HUES64 (cell line): ENCODE measurements around the gene HGD.
"Not testable (repeated sequence)": the region's sequence is repeated elsewhere in the genome, so short reads cannot be mapped to it uniquely, and the experiment has no call there.

ENCODE experiments used
- H3K27ac ChIP-seq: 2 replicates; pipeline ENCODE4 v1.7.0; 2013; ENCODE audit warnings: low read depth, low read length, inconsistent platforms
- H3K27me3 ChIP-seq: 2 replicates; pipeline ENCODE4 v1.6.1; 2013; ENCODE audit warnings: mild to moderate bottlenecking, low read length; ENCODE audit not compliant: insufficient read depth
- H3K36me3 ChIP-seq: 2 replicates; pipeline ENCODE4 v1.6.1; 2013; ENCODE audit warnings: mild to moderate bottlenecking, low read length; ENCODE audit not compliant: insufficient read depth
- H3K4me1 ChIP-seq: 2 replicates; pipeline ENCODE4 v1.6.1; 2013; ENCODE audit warnings: mild to moderate bottlenecking, low read length, moderate library complexity; ENCODE audit not compliant: insufficient read depth
- H3K4me3 ChIP-seq: 2 replicates; pipeline ENCODE4 v1.5.1; 2013; ENCODE audit warnings: mild to moderate bottlenecking, low read length, moderate library complexity
- H3K9ac ChIP-seq: 2 replicates; pipeline ENCODE4 v1.6.1; 2013; ENCODE audit warnings: mild to moderate bottlenecking, low read depth, low read length
- H3K9me3 ChIP-seq: 2 replicates; pipeline ENCODE4 v1.6.1; 2013; ENCODE audit warnings: low read depth, low read length; ENCODE audit not compliant: insufficient read depth
- WGBS: fragments of 150-250, 120-280 bp; methylation state at CpG from one replicate; pipeline ENCODE4 v1.1.7; 2013; ENCODE audit warnings: missing lambda C conversion rate; 5-methylcytosine and 5-hydroxymethylcytosine counted together

The HGD gene

GRCh38 chr3:120636795-120637401 is 45.1 kb downstream of the HGD start:
- Histone ChIP-seq H3K9me3 (no peaks in the 10 kb centered on the region), H3K27ac (no peak overlapping the region), H3K4me3 (no peak overlapping the region), H3K9ac (no peak overlapping the region), H3K4me1 (no peaks in the 10 kb centered on the region), H3K36me3 (no peaks in the 10 kb centered on the region), H3K27me3 (no peaks in the 10 kb centered on the region)
- WGBS, result no CpG with 5 or more reads among the region's 2 CpGs

DNA sequence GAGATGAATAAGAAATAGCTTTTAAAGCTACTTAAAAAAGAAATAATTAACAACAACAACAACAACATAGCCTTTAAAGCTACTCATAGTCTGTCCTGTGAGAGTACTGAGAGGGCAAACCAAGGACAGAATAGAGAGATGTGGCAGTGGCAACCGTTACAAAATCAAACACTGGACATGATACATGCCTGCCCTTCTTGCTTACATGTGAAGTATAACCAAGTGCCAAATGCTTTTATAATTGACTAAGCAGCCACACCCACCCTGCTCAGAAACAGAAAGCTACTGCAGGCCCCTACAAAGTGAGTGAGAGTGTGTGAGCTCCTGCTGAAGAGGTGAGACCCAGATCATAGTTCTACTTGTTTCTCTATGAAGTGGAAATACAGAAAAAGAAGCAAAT is 47.5 kb downstream of the HGD start:
- no peaks in the 10 kb centered on the region for H3K4me1 ChIP-seq
- H3K36me3 ChIP-seq, result no peaks in the 10 kb centered on the region
- H3K27ac ChIP-seq, result no peak overlapping the region
- 96% methylated on average over 1 of the region's 1 CpG for WGBS
- H3K9me3 ChIP-seq, result no peaks in the 10 kb centered on the region
- H3K9ac ChIP-seq, result no peak overlapping the region
- no peak overlapping the region for H3K4me3 ChIP-seq
- H3K27me3 ChIP-seq, result no peaks in the 10 kb centered on the region

- Histone ChIP-seq H3K27me3 (no peaks in the 10 kb centered on the region), H3K36me3 (no peaks in the 10 kb centered on the region), H3K4me1 (no peaks in the 10 kb centered on the region)
These were observed 56.9 kb downstream of the HGD start for GRCh38 chr3:120625159-120625586.

DNA sequence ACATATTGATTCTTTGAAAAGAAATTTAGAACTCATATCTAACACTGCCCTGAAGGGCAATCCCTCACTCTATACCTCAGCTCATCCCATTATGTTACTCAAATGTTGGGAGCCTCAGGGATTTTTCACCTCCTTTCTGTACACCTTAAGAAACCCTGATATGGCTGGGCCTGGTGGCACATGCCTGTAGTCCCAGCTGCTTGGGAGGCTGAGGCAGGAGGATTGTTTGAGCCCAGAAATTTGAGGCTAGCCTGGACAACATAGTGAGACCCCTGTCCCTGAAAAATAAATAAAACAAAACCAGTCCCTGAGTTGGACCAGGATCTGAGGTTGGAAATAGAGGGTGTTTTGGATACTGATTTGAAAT is 58.3 kb downstream of the HGD start:
- Histone ChIP-seq H3K36me3 (no peaks in the 10 kb centered on the region), H3K4me3 (no peak overlapping the region), H3K9ac (no peak overlapping the region), H3K27ac (no peak overlapping the region), H3K4me1 (no peaks in the 10 kb centered on the region), H3K9me3 (peaks cover 20% of the 10 kb centered on the region), H3K27me3 (no peaks in the 10 kb centered on the region)

More at GRCh38 chr3:120625159-120625586, 56.9 kb downstream of the HGD start:
- no peak overlapping the region for H3K9ac ChIP-seq
- H3K27ac ChIP-seq, result no peak overlapping the region
- no peak overlapping the region for H3K4me3 ChIP-seq
- peaks cover 20% of the 10 kb centered on the region for H3K9me3 ChIP-seq

DNA sequence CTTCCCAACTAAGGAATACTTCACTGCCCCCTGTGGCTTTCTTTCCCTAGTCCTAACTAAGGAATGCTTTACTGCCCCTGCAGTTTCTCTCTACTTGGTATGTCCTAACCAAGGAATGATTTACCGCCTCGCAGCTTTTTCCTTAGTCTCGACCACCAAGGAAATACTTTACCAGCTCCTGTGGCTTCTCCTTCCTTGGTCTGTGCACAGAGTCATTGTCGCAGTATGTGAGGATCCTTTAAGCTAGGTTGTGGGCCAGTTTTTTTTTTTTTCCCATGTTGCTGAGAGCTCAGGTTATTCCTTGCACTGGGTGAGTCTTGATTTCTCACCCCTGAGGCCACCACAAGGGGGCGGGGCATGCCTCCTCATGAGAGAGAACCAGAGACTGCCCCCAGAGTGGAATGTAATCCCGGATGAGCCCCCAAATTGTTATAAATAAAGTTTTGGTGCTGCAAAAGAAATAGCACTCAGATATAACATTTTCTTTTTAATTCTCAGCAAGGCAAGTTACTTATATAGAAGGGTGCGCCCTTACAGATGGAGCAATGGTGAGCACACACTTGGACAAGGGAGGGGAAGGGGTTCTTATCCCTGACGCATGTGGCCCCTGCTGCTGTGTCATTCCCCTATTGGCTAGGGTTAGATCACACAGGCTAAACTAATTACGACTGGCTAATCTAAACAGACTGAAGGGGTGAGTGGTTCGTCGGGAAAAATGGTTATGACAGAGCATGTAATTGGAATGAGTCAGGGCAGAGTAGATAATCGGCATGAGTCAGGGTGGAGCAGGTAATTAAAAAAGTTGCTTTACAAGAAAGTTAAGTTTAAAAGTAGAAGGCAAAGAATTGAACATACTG is 58.9 kb downstream of the HGD start:
- Histone ChIP-seq H3K27ac (no peak overlapping the region), H3K27me3 (no peaks in the 10 kb centered on the region), H3K4me1 (no peaks in the 10 kb centered on the region), H3K4me3 (no peak overlapping the region), H3K9me3 (peaks cover 20% of the 10 kb centered on the region), H3K36me3 (no peaks in the 10 kb centered on the region), H3K9ac (no peak overlapping the region)
- WGBS, result 85% methylated on average over 11 of the region's 12 CpGs

- WGBS, result 76% methylated on average over 3 of the region's 3 CpGs
- no peaks in the 10 kb centered on the region for H3K36me3 ChIP-seq
- H3K4me3 ChIP-seq, result no peak overlapping the region
- H3K27me3 ChIP-seq, result no peaks in the 10 kb centered on the region
- no peaks in the 10 kb centered on the region for H3K4me1 ChIP-seq
- peaks cover 20% of the 10 kb centered on the region for H3K9me3 ChIP-seq
- H3K9ac ChIP-seq, result no peak overlapping the region
- no peak overlapping the region for H3K27ac ChIP-seq
These were observed 59.6 kb downstream of the HGD start for GRCh38 chr3:120622457-120622856.

DNA sequence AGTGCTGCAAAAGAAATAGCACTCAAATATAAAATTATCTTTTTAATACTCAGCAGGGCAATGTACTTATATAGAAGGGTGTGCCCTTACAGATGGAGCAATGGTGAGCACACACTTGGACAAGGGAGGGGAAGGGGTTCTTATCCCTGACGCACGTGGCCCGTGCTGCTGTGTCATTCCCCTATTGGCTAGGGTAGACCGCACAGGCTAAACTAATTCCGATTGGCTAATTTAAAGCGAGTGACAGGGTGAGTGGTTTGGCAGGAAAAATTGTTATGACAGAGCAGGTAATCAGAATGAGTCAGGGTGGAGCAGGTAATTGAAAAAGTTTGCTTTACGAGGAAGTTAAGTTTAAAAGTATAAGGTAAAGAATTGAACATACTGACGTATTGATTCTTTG is 65.3 kb downstream of the HGD start:
- not testable (repeated sequence) for H3K4me3 ChIP-seq, H3K36me3 ChIP-seq, H3K9ac ChIP-seq, H3K4me1 ChIP-seq, H3K27ac ChIP-seq, H3K9me3 ChIP-seq, H3K27me3 ChIP-seq
- WGBS, result 94% methylated on average over 8 of the region's 8 CpGs

DNA sequence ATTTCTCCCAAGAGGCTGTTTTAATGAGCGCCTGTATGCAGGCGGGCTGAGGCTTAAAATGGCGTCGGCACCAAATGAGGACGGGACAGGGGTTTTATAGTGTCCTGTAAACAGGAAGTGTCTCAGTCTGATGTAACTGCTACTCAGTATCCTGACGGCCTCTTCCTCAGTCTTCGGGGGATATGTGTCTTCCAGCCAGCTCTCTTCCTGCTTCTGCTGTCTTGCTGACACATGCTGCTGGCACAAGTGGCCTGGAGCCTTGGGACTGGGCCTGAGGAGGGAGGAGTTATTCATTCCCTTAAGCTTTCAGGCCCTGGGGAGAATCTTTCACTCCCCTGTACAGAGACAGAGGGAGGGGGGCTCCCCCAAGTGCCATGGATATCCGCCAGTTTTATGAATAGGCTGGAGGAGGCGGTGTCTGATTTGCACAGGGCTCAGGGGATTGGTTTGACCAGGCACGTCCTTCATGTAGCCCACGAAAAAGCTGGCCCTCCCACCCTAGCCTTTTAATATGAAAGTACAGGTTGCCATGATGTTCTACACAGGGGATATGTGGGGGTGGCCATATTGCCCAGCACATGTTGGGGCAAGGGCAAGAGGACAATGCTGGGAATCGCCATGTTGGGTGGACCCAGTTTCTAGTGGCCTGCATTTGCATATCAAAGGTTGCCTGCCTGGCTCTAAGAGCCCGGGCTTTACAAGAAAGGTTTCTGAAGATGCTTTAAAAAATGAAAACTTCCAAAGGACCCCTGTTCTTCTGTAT is 66.0 kb downstream of the HGD start:
- no peak overlapping the region for H3K9ac ChIP-seq
- H3K9me3 ChIP-seq, result no peaks in the 10 kb centered on the region
- no peak overlapping the region for H3K4me3 ChIP-seq
- no peaks in the 10 kb centered on the region for H3K27me3 ChIP-seq
- no peak overlapping the region for H3K27ac ChIP-seq
- H3K36me3 ChIP-seq, result no peaks in the 10 kb centered on the region
- H3K4me1 ChIP-seq, result no peaks in the 10 kb centered on the region
- 87% methylated on average over 13 of the region's 13 CpGs for WGBS

DNA sequence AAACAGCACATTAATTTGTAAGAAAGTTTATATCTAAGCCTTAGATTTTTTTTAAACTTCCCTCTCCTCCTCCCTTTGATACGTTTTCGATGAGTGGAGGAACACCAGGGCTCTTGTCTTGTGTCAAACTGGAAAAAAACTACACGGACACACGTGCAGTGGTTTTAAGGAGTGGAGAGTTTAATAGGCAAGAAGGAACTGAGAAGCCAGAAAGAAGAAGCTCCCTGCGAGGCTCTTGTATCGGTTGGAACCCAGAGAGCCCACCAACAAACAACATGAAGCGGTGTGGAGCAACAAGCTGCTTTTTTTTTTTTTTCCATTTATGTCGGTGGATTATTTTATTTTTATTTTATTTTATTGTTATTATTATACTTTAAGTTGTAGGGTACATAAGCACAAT is 67.3 kb downstream of the HGD start:
- no peak overlapping the region for H3K27ac ChIP-seq
- WGBS, result 94% methylated on average over 7 of the region's 8 CpGs
- no peak overlapping the region for H3K4me3 ChIP-seq
- H3K4me1 ChIP-seq, result no peaks in the 10 kb centered on the region
- no peak overlapping the region for H3K9ac ChIP-seq
- no peaks in the 10 kb centered on the region for H3K36me3 ChIP-seq
- no peaks in the 10 kb centered on the region for H3K27me3 ChIP-seq
- no peaks in the 10 kb centered on the region for H3K9me3 ChIP-seq

DNA sequence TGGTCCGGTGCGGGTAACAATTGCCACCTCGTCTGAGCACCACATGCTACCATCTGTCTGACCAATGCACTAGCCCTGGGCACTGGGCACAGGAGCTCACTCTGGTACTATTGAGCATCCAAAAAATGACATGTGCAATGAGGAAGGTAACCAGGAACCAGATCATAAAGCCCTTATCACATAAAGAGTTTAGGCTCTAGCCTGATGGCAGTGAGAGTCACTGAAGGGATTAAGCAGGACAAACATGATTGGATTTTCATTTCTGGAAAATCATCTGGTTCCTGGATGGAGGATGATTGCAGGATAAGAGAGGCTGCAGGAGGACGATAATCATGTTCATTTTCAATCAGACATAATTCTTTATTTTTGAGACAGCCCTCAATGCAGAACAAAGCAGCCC is 73.5 kb downstream of the HGD start:
- H3K9ac ChIP-seq, result no peak overlapping the region
- 85% methylated on average over 4 of the region's 4 CpGs for WGBS
- no peaks in the 10 kb centered on the region for H3K36me3 ChIP-seq
- no peaks in the 10 kb centered on the region for H3K4me1 ChIP-seq
- H3K27me3 ChIP-seq, result no peaks in the 10 kb centered on the region
- H3K27ac ChIP-seq, result no peak overlapping the region
- H3K9me3 ChIP-seq, result no peaks in the 10 kb centered on the region
- H3K4me3 ChIP-seq, result no peak overlapping the region

DNA sequence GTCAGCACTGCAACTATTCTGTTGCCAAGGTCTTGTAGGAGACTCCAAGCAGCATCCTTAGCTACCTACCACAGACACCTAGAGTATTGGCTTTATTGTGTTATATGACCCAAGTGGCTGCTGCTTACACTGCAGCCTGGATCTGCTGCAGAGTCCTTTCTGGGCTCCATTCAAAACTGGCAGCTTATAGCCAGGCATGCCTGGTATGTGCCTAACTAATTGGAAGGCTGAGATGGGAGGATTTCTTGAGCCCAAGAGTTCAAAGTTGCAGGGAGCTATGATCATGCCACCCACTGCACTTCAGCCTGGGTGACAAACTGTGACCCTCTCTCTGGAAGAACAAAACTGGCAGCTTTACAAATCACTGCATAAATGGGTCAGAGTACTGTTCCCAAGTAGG is 77.3 kb downstream of the HGD start:
- no peaks in the 10 kb centered on the region for H3K4me1 ChIP-seq
- H3K9ac ChIP-seq, result no peak overlapping the region
- H3K27ac ChIP-seq, result no peak overlapping the region
- peaks cover 28% of the 10 kb centered on the region for H3K36me3 ChIP-seq
- no peaks in the 10 kb centered on the region for H3K27me3 ChIP-seq
- H3K4me3 ChIP-seq, result no peak overlapping the region
- no peaks in the 10 kb centered on the region for H3K9me3 ChIP-seq
